Measurements from ENCODE around the gene PDGFC.

PDGFC gene

DNA sequence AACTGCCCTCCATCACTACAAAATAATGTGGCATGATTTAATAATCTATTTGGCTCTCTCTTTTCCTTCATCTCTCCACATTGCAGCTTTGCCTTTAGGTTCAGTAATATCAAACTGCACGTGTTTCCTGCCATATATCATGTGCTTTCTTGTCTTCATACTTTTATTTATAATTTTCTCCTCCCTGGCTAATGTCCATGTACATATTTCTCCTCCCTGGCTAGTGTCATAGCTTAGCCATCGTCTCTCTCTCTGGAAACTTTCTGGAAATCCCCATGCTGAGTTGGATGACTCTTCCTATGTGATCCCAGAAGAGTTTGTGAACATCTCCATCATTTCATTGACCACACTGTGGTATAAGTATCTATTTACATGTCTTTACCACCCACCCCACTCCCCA is 21.3 kb upstream of the PDGFC start:
- Mint-ChIP-seq H3K4me3 (no peak overlapping the region), H3K9me3 (peaks cover 19% of the 10 kb centered on the region), H3K4me1 (ENCODE audit: low read depth) (no peaks in the 10 kb centered on the region), H3K27ac (no peak overlapping the region), H3K27me3 (ENCODE audit: low read depth) (no peaks in the 10 kb centered on the region), H3K36me3 (ENCODE audit: low read depth) (no peaks in the 10 kb centered on the region)

DNA sequence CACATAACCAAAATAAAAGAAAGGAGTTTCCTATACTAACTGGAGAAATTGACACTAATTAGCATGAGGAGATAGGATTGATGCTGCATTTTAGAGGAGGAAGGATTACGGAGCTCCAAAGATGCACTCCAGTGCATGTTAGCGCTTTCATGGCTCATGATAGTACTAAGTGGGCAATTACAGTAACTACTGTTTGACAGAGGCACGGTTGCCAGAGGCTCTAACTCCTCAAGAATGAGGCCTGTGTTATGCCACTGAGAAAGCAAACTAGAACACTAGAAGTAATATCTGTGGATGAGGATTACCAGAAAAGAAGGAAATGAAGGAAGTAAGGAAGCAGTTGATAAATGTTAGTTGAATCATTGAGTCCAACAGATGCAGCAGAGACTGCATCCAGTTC is 19.6 kb upstream of the PDGFC start:
- no peaks in the 10 kb centered on the region for H3K36me3 Mint-ChIP-seq (ENCODE audit: low read depth)
- H3K9me3 Mint-ChIP-seq, result peaks cover 12% of the 10 kb centered on the region
- H3K27me3 Mint-ChIP-seq (ENCODE audit: low read depth), result no peaks in the 10 kb centered on the region
- no peak overlapping the region for H3K4me3 Mint-ChIP-seq
- no peaks in the 10 kb centered on the region for H3K4me1 Mint-ChIP-seq (ENCODE audit: low read depth)
- no peak overlapping the region for H3K27ac Mint-ChIP-seq

DNA sequence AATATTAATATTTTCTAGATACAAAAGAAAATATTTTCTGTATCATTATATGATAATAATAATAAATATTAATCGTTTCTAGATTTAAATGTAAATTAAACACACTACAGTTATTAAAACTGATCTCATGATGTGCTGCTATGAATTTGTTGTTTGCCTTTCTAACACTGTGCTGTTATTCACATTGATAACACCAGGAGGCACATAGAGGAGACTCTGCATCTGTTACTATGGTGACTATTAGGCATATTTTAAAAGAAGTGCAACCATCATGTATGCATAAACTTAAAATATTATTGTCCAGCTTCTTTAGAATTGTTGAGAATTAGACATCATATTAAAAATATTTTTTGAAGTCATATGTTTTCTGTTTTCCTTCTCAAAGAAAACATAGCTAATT is 11.8 kb upstream of the PDGFC start:
- H3K27me3 Mint-ChIP-seq (ENCODE audit: low read depth), result no peaks in the 10 kb centered on the region
- H3K9me3 Mint-ChIP-seq, result peaks cover under 1% of the 10 kb centered on the region
- no peaks in the 10 kb centered on the region for H3K36me3 Mint-ChIP-seq (ENCODE audit: low read depth)
- H3K4me1 Mint-ChIP-seq (ENCODE audit: low read depth), result no peaks in the 10 kb centered on the region
- H3K27ac Mint-ChIP-seq, result no peak overlapping the region
- no peak overlapping the region for H3K4me3 Mint-ChIP-seq

DNA sequence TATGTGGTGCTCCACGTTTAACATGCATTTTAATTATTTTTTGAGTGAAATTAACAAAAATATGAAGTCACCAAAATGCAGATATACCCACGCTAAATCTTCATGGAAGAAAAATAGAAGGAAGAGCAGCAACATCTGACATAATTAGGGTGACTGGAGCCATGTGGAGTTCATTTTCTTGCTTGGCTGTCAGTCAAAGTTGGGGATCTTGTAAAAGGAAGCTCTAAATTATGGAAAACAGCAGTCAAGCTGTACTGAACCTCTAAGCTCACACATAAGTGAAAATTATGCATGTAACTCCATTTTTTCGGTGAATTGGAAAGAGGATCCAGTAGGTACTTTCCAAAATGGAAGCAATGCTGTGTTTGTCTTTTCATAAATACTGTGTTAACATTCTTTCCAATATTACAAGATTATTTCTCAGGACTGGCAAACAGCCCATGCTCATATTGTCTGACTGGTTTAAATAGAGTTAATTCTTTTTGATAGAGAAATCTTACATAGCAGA is 9.7 kb upstream of the PDGFC start:
- Mint-ChIP-seq H3K36me3 (ENCODE audit: low read depth) (no peaks in the 10 kb centered on the region), H3K27ac (no peak overlapping the region), H3K9me3 (no peaks in the 10 kb centered on the region), H3K4me1 (ENCODE audit: low read depth) (no peaks in the 10 kb centered on the region), H3K4me3 (no peak overlapping the region), H3K27me3 (ENCODE audit: low read depth) (no peaks in the 10 kb centered on the region)

DNA sequence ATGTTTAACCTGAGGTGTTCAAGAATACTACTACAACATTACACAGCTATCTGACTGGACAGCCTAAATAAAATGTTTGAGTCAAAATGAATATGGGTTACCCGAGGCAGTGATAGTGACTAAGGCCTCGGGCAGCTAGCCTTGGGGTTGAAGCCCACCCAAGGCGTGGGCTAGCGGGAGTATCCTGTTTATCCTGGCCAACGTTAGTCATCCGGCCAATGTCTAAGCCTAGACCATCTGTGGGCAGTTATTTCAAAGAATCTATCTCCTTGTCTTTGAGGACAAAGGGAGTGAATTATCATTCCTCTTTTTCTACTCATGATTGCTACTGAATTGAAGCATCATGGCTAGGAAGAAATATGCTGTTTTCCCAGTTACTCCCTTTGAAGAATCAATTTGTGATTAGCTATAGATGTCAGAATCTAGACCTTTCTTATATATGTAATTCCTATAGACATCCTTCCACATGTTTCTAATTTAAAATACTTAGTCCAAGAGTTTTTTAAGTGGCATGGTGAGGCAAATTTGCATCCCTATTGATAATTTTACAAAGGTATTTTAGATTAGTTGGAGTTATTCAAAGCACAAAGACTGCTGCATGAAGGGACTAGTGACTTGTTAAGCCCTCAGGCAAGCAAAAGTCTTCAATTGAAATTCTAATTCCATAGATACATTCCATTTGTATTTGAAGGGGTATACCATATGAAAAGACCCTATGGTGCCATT is 6.0 kb upstream of the PDGFC start:
- no peaks in the 10 kb centered on the region for H3K4me1 Mint-ChIP-seq (ENCODE audit: low read depth)
- H3K9me3 Mint-ChIP-seq, result no peaks in the 10 kb centered on the region
- H3K27ac Mint-ChIP-seq, result no peak overlapping the region
- H3K4me3 Mint-ChIP-seq, result no peak overlapping the region
- no peaks in the 10 kb centered on the region for H3K36me3 Mint-ChIP-seq (ENCODE audit: low read depth)
- H3K27me3 Mint-ChIP-seq (ENCODE audit: low read depth), result peaks cover 20% of the 10 kb centered on the region

DNA sequence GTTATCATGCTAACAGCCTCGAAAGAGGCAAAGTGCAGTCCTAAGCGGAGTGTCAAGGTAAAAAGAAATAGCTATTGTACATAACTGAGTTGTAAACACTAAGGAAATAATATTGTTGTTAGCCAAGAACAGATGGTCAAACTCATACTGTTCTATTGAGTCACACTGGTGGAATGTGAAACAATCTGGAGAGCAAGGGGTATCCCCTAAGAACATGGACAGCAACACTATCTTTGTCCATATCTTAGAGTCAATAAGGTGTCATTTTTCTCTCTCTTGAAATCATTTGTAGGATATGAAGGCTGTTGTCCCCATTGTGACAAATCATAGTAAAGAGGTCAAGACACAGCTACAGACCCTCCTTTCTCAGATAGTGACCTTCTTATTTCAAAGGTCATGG is 4.5 kb upstream of the PDGFC start:
- Mint-ChIP-seq H3K4me1 (ENCODE audit: low read depth) (no peaks in the 10 kb centered on the region), H3K9me3 (no peaks in the 10 kb centered on the region), H3K36me3 (ENCODE audit: low read depth) (no peaks in the 10 kb centered on the region), H3K4me3 (no peak overlapping the region), H3K27ac (no peak overlapping the region), H3K27me3 (ENCODE audit: low read depth) (peaks cover 27% of the 10 kb centered on the region)

DNA sequence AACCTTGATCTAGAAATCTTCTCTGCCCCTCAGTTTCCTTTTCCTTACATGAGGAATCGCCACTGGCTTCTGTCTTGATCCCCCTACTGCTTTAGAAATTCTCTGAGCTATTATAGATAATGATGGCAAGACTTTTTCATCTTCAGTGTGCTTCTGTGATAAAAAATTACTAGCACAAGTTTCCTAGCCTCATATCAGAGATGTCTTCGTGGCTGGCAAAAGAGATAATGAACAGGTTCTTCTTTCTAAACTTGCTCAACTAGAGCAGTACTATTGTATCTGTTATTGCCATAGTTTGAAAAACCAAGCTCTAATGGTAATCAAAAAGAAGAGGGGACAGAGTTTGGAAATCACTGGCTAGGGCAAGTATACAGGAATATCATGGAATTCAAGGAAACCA is 4.1 kb upstream of the PDGFC start:
- Mint-ChIP-seq H3K36me3 (ENCODE audit: low read depth) (no peaks in the 10 kb centered on the region), H3K4me3 (no peak overlapping the region), H3K9me3 (no peaks in the 10 kb centered on the region), H3K4me1 (ENCODE audit: low read depth) (no peaks in the 10 kb centered on the region), H3K27me3 (ENCODE audit: low read depth) (peaks cover 32% of the 10 kb centered on the region), H3K27ac (no peak overlapping the region)

DNA sequence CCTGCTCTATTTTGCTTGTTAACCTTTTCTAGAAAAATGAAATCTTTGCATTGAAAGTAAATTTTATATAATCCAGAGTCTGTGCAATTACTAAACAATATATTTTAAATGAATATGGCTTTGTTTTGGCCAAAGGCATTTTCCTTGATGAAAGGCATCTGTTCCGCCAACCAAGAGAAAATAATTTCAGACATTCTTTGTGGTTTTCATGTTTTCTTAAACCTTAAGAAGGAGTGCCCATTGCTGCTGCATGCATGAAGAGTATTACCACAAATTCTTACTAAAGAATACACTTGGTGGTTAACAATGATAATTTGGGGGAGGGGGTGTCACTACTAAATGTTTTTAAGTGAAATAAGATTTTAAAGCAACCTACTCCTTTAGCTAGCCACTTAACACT is 2.7 kb upstream of the PDGFC start:
- Mint-ChIP-seq H3K9me3 (no peaks in the 10 kb centered on the region), H3K27me3 (ENCODE audit: low read depth) (peaks cover 46% of the 10 kb centered on the region), H3K36me3 (ENCODE audit: low read depth) (no peaks in the 10 kb centered on the region), H3K27ac (no peak overlapping the region), H3K4me3 (no peak overlapping the region), H3K4me1 (ENCODE audit: low read depth) (peaks cover 2% of the 10 kb centered on the region)

DNA sequence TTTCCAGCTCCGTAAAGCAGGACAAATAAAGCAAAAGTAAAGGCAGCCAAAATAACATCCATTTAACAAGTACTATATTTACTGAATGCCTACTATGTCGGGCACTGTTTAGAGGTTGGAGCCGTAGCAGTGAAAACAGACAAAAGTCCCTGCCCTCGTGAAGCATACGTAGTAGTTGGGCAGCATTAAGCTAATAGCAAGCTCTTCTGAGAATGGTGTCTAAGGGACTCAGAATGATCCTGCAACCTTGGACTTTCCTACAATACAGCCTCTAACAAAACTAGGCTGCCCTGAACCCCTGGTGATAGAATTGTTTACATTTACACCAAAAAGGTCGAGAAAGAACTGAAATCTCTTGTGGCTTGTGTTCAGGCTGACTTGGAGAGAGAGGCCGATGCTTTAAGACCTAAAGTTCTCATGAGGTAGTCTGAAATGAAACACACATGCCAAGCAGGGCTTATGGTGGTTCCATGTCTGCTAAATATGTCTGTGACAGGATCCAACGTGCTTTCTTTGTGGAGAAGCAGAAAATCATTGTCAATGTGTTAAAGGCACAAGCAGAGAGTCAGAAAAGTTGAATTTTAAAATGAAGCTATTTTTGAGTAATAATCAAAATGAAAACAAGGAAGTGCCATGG is 898 bp upstream of the PDGFC start:
- Mint-ChIP-seq H3K4me3 (no peak overlapping the region), H3K27ac (no peak overlapping the region), H3K4me1 (ENCODE audit: low read depth) (peaks cover 2% of the 10 kb centered on the region), H3K36me3 (ENCODE audit: low read depth) (no peaks in the 10 kb centered on the region), H3K27me3 (ENCODE audit: low read depth) (peaks cover 58% of the 10 kb centered on the region), H3K9me3 (no peaks in the 10 kb centered on the region)

DNA sequence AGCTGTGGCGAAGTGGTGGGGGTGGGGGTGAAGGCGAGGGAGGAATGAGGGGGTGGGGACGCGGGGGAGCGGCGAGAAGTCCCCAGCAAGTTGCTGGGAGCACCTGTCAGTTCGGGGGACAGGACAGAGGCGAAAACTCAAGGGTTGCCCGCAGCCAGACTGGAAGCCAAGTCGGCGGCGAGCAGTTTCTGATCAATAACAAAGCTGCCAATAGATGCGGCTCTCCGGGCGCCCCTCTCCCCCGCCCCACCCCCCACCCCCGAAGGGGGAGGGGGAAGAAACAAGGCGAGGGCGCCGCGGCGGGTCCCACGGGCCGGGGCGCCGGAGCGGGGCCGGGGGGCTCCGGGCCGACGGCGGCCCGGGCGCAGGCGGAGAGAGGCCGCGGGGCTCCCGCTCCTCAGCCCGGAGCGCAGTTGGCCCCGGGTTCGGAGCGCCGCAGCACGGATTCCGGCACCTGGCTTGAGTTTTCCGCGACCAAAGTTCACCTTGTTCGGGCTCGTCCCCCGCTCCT is 379 bp downstream of the PDGFC start:
- H3K27ac Mint-ChIP-seq, result no peak overlapping the region

DNA sequence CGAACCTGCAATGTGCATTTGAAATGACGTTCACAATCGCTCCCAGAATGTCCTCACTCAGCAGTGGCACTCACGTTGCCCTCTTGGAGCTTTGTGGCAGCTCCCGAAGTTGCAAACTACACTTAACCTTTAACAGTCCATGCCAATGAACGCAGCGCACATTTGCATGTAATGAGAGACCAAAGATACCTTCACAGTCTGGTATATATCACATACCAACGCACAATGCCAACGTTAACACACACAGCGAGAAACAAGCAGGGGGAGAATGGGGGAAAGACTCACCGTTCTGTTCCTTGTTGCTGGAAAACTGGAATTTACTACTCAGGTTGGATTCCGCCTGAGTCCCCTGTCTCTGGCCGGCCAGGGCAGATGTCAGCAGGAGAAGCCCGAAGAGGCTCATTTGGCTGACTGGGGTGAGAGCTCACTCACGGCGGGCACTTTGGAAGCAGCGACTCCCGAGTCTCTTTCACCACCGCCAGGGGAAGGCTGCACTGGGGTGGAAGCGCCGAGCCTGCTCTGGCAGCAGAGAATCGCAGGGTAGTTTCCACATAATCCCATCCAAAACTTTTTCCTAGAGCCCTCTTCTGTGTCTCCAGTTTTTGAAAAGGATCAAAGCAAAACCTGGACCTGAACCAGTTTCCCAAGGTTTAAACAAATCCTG is 966 bp downstream of the PDGFC start:
- Mint-ChIP-seq H3K9me3 (no peaks in the 10 kb centered on the region), H3K27me3 (ENCODE audit: low read depth) (peaks cover 58% of the 10 kb centered on the region), H3K4me3 (no peak overlapping the region), H3K4me1 (ENCODE audit: low read depth) (peaks cover 2% of the 10 kb centered on the region), H3K36me3 (ENCODE audit: low read depth) (no peaks in the 10 kb centered on the region), H3K27ac (no peak overlapping the region)

More for the DNA sequence above, 379 bp downstream of the PDGFC start:
- no peaks in the 10 kb centered on the region for H3K36me3 Mint-ChIP-seq (ENCODE audit: low read depth)
- H3K4me3 Mint-ChIP-seq, result no peak overlapping the region
- H3K27me3 Mint-ChIP-seq (ENCODE audit: low read depth), result peaks cover 58% of the 10 kb centered on the region
- no peaks in the 10 kb centered on the region for H3K9me3 Mint-ChIP-seq
- H3K4me1 Mint-ChIP-seq (ENCODE audit: low read depth), result peaks cover 2% of the 10 kb centered on the region

DNA sequence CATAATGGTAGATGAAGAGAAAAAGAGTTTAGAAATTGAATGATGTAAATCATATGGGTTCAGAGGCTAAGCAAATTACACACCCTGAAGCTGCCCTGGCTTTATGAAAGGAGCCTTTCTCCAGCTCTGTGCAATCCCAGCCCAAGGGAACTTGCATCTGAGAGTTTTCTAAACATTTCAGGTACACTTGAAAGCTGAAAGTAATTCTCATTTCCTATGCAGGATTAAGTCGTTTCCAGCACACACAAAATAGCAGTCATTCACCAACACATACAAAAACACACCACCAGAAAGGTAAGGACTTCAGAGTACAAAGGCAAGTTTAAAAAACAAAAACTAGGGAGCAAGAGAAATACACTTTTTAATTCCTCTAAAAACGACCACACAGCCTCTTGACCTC is 1.7 kb downstream of the PDGFC start:
- H3K27ac Mint-ChIP-seq, result no peak overlapping the region
- no peaks in the 10 kb centered on the region for H3K9me3 Mint-ChIP-seq
- no peak overlapping the region for H3K4me3 Mint-ChIP-seq
- H3K27me3 Mint-ChIP-seq (ENCODE audit: low read depth), result peaks cover 58% of the 10 kb centered on the region
- H3K4me1 Mint-ChIP-seq (ENCODE audit: low read depth), result peaks cover 2% of the 10 kb centered on the region
- H3K36me3 Mint-ChIP-seq (ENCODE audit: low read depth), result no peaks in the 10 kb centered on the region

DNA sequence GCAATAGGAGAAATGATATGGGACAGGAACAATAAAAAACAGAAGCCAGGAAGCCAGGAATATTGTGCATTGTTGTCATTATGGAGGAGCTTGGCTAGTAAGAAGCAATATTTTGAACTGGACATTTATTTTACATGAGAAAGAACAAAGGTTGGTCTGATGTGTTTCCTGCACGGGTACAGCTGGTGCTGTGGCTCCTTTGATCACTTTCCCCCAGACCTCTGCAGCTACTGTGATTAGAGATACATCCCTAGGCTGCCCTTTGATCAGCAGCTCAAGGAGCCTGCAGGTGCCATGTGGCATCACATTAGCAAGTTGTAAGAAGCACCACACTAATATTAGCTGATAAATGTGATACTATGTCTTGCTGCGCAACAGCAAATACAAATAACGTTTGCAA is 2.5 kb downstream of the PDGFC start:
- H3K4me3 Mint-ChIP-seq, result no peak overlapping the region
- peaks cover 53% of the 10 kb centered on the region for H3K27me3 Mint-ChIP-seq (ENCODE audit: low read depth)
- no peaks in the 10 kb centered on the region for H3K9me3 Mint-ChIP-seq
- H3K36me3 Mint-ChIP-seq (ENCODE audit: low read depth), result no peaks in the 10 kb centered on the region
- H3K4me1 Mint-ChIP-seq (ENCODE audit: low read depth), result peaks cover 2% of the 10 kb centered on the region
- no peak overlapping the region for H3K27ac Mint-ChIP-seq

DNA sequence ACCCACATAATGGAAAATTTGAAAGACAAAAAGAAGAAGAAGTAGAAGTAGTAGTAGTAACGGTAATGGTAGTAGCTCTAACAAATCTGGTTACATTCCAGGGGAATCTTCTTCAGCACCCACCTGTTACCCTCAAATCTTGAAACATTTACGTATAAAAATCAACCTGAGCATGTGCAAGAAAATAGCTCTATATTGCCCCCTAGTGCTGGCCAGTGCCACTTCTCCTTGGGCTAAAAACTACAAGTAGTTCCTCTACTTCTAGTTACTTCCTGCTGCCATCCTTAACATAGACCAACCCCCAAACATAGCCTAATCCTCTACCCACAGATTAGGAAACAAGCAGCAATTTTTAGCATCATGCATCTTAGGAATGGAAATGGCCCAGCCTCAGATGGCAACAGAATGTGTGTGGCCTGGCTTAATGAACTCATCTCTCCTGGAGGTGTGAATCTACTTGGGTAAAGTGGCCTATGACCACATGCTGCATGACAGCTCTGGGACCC is 3.1 kb downstream of the PDGFC start:
- Mint-ChIP-seq H3K27me3 (ENCODE audit: low read depth) (peaks cover 47% of the 10 kb centered on the region), H3K4me1 (ENCODE audit: low read depth) (peaks cover 2% of the 10 kb centered on the region), H3K9me3 (no peaks in the 10 kb centered on the region), H3K4me3 (no peak overlapping the region), H3K36me3 (ENCODE audit: low read depth) (no peaks in the 10 kb centered on the region), H3K27ac (no peak overlapping the region)

DNA sequence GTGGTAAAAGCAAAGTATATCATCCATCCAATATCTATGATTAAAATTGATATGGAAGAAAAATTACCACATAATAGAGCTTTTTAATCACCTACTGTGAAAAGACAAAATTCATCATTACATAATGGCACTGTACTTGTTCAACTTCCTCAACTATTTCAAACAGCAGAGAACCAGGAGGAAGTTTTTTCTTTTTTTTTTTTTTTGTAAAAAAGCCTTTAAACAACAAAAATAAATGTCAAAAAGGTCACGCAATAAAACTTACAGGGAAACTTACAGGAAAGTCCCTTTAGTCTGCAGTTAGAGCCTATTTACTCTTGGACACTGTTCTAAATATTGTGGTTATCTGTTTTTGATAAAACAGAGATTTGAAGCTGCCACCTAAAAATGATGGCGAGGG is 4.8 kb downstream of the PDGFC start:
- Mint-ChIP-seq H3K9me3 (no peaks in the 10 kb centered on the region), H3K36me3 (ENCODE audit: low read depth) (no peaks in the 10 kb centered on the region), H3K4me1 (ENCODE audit: low read depth) (peaks cover 2% of the 10 kb centered on the region), H3K27ac (no peak overlapping the region), H3K27me3 (ENCODE audit: low read depth) (peaks cover 31% of the 10 kb centered on the region), H3K4me3 (no peak overlapping the region)
